K562 (cell line): ENCODE measurements around the gene ST6GAL1. TPM values are rescaled to one million over a fixed set of nuclear protein-coding genes. Genes with fewer than 3 reads are reported as not detected.
A peak's percentile ranks its signal among the peaks of the same experiment; 100 is the strongest.

Experiments
- ATAC-seq: fragments of 200-7000 bp; cut with Tn5 transposase; 3 replicates; pipeline ENCODE4 v1.9.1; 2020; ENCODE audit warnings: moderate library complexity
- BruUV-seq: library from RNA; stranded (reverse); fragments of 400-500 nt; replicated peaks from 2 replicates; lab custom pipeline; 2021; lab: Mats Ljungman, UMichigan
- CTCF ChIA-PET: fragments of 300-600 bp; formaldehyde crosslinking; extraction: SDS; loops from one replicate; lab custom pipeline; 2021; ENCODE audit warnings: low intra/inter-chr PET ratio; lab: Yijun Ruan, JAX
- POLR2A ChIA-PET: fragments of 300-600, 350-650 bp; sonication (Branson Sonifier 250); formaldehyde crosslinking; extraction: SDS; loops from one replicate; lab custom pipeline; 2021; ENCODE audit warnings: antibody characterized with exemption, inconsistent platforms; lab: Yijun Ruan, JAX
- DNase-seq, 4 experiments: peaks; one replicate each; pipeline versions ENCODE4 v3.0.0 to v3.0.0-alpha.2; 2011 to 2018; ENCODE audit warnings: low spot score in 3 of 4, mixed read lengths in 3 of 4; ENCODE audit errors: extremely low read depth in 1 of 4
- FAIRE-seq: peaks from 2 replicates; lab custom pipeline; 2011; peaks lifted over from hg19 to GRCh38; lab: Jason Lieb, UNC
- H2AFZ ChIP-seq: 2 replicates; pipeline ENCODE4 v1.6.0; 2011; ENCODE audit warnings: low read depth, low read length, control low read depth, inconsistent platforms
- H3K27ac ChIP-seq: fragments of 200-600 bp; 3 replicates; pipeline ENCODE4 v1.8.0; 2011; ENCODE audit warnings: low read depth, mild to moderate bottlenecking, control low read depth, inconsistent platforms, low read length, moderate library complexity, mixed read lengths; ENCODE audit errors: extremely low read depth
- H3K27me3 ChIP-seq, 2 experiments: fragments of 300-600 bp in 1 of 2; 2 replicates in 1 of 2; 3 replicates in 1 of 2; pipeline versions ENCODE4 v1.6.0 to v1.8.0; 2011; ENCODE audit warnings: inconsistent platforms in 2 of 2, low read length in 2 of 2, mild to moderate bottlenecking in 1 of 2, mixed read lengths in 1 of 2, moderate library complexity in 1 of 2; ENCODE audit not compliant: control insufficient read depth in 2 of 2, insufficient read depth in 2 of 2
- H3K36me3 ChIP-seq: fragments of 300-600 bp; 3 replicates; pipeline ENCODE4 v1.8.0; 2011; ENCODE audit warnings: mild to moderate bottlenecking, low read length, inconsistent platforms; ENCODE audit not compliant: control insufficient read depth, insufficient read depth
- H3K4me1 ChIP-seq, 2 experiments: fragments of 200-600 bp in 1 of 2; replicated peaks in 1 of 2; 2 replicates in 1 of 2; 3 replicates in 1 of 2; pipeline versions ENCODE4 v1.5.1 to v1.8.0; 2011; ENCODE audit warnings: inconsistent platforms in 2 of 2, low read length in 2 of 2, mild to moderate bottlenecking in 1 of 2, mixed read lengths in 1 of 2, moderate library complexity in 1 of 2; ENCODE audit not compliant: control insufficient read depth in 2 of 2, insufficient read depth in 2 of 2
- H3K4me2 ChIP-seq: 2 replicates; pipeline ENCODE4 v1.6.1; 2011; ENCODE audit warnings: low read length, control low read depth, inconsistent platforms, mixed read lengths; ENCODE audit not compliant: insufficient read depth
- H3K4me3 ChIP-seq: fragments of 200-600 bp; sonication (generic), shearing (Covaris generic); 2 replicates; pipeline ENCODE4 v1.5.1; 2016; ENCODE audit warnings: control low read depth, inconsistent platforms
- H3K79me2 ChIP-seq: fragments of 200-600 bp; 3 replicates; pipeline ENCODE4 v1.8.0; 2011; ENCODE audit warnings: low read length, inconsistent platforms; ENCODE audit not compliant: control insufficient read depth, insufficient read depth
- H3K9ac ChIP-seq, 2 experiments: 2 replicates each; pipeline versions ENCODE4 v1.6.0 to v1.6.1; 2011; ENCODE audit warnings: low read depth in 2 of 2, low read length in 2 of 2, control low read depth in 1 of 2, inconsistent platforms in 1 of 2, mild to moderate bottlenecking in 1 of 2, mixed read lengths in 1 of 2; ENCODE audit not compliant: insufficient read depth in 1 of 2
- H3K9me1 ChIP-seq: one replicate; pipeline ENCODE4 v1.6.0; 2011; ENCODE audit warnings: inconsistent platforms, mild to moderate bottlenecking, low read length, moderate library complexity; ENCODE audit not compliant: control insufficient read depth, insufficient read depth
- H3K9me3 ChIP-seq: replicated peaks from 2 replicates; pipeline ENCODE4 v1.5.1; 2011; ENCODE audit warnings: low read depth, low read length, inconsistent platforms; ENCODE audit not compliant: control insufficient read depth, insufficient read depth
- H4K20me1 ChIP-seq: replicated peaks from 2 replicates; pipeline ENCODE4 v1.6.1; 2011; ENCODE audit warnings: low read length, inconsistent platforms, mixed read lengths; ENCODE audit not compliant: control insufficient read depth, insufficient read depth
- ATF3 ChIP-seq, 2 experiments: fragments of 450-650 bp in 1 of 2; sonication (generic) in 1 of 2; formaldehyde crosslinking in 1 of 2; IDR thresholded peaks in 1 of 2; conservative IDR thresholded peaks in 1 of 2; 2 replicates each; pipeline versions ENCODE4 v1.6.1 to v1.8.1; 2016 to 2023; ENCODE audit warnings: mild to moderate bottlenecking in 2 of 2, moderate library complexity in 2 of 2, inconsistent platforms in 1 of 2, missing genetic modification reagents in 1 of 2
- GTF2F1 ChIP-seq: IDR thresholded peaks from 2 replicates; pipeline ENCODE4 v1.6.1; 2011; ENCODE audit warnings: low read depth, low read length, improper control_type of control experiment
- HDGF ChIP-seq: fragments of 450-650 bp; IDR thresholded peaks from 2 replicates; pipeline ENCODE4 v1.6.1; 2016
- NR2C1 ChIP-seq, 2 experiments: fragments of 450-650 bp; IDR thresholded peaks; 2 replicates each; pipeline ENCODE4 v1.6.1; 2017; ENCODE audit warnings: mild to moderate bottlenecking in 2 of 2, antibody characterized with exemption in 1 of 2, inconsistent platforms in 1 of 2, missing compliant biosample characterization in 1 of 2, missing genetic modification characterization in 1 of 2
- ZNF639 ChIP-seq, 2 experiments: fragments of 200-800 bp in 1 of 2; sonication (Bioruptor generic) in 1 of 2; sonication (generic) in 1 of 2; formaldehyde crosslinking in 1 of 2; IDR thresholded peaks in 1 of 2; conservative IDR thresholded peaks in 1 of 2; 2 replicates each; pipeline versions ENCODE4 v1.5.0 to v1.6.1; 2016 to 2020; ENCODE audit warnings: missing compliant biosample characterization in 1 of 2, missing genetic modification characterization in 1 of 2, missing genetic modification reagents in 1 of 2
- ZNF644 ChIP-seq: fragments of 200-800 bp; sonication (Bioruptor generic); IDR thresholded peaks from 2 replicates; pipeline ENCODE4 v1.6.1; 2016; ENCODE audit warnings: low read depth, missing genetic modification characterization, missing compliant biosample characterization
- WGBS: fragments of 100-300 bp; shearing (Covaris generic); methylation state at CpG from one replicate; pipeline ENCODE4 v1.1.6; 2016; ENCODE audit warnings: low coverage, mixed read lengths; ENCODE audit not compliant: insufficient coverage; ENCODE audit errors: missing lambda C conversion rate; 5-methylcytosine and 5-hydroxymethylcytosine counted together
- in situ Hi-C: fragments of 300-500 bp; cut with MboI; formaldehyde crosslinking; loops from 4 replicates; pipeline ENCODE4 v1.15.0; 2018; ENCODE audit warnings: inconsistent platforms, mixed read lengths
- intact Hi-C: fragments of 100-400 bp; cut with micrococcal nuclease; formaldehyde crosslinking; loops from 2 replicates; pipeline ENCODE4 v1.14.2; 2022
- polyA plus RNA-seq, 8 experiments: library from polyadenylated mRNA; depleted of rRNA in 4 of 8; stranded (reverse) in 5 of 8; unstranded in 3 of 8; fragments of >200 nt; fragmentation: Nextera tagmentation in 2 of 8; fragmentation: Illumina TruSeq in 1 of 8; extraction: Ambion mirVana in 2 of 8; extraction: Trizol in 1 of 8; gene quantifications; 2 replicates each; pipeline versions ENCODE4 v1.2.1 to v1.2.3, GENCODE V29; 2011 to 2014; ENCODE audit warnings: inconsistent platforms in 1 of 8, missing spikeins in 1 of 8
- total RNA-seq, 7 experiments: library from RNA; depleted of rRNA in 6 of 7; stranded (reverse); fragments of >200 nt in 6 of 7; fragmentation: Illumina TruSeq in 2 of 7; extraction: Trizol in 2 of 7; gene quantifications; 2 replicates each; pipeline versions ENCODE4 v1.2.1 to v1.2.3, GENCODE V29; 2011 to 2021; ENCODE audit warnings: low replicate concordance in 1 of 7

Gene ST6GAL1
- total and polyA plus RNA-seq, 9 of the 15 experiments (the other 6 are each of a cell fraction or from before 2014, with no cell fraction given): 31.9 to 145 (median 71.0) TPM

- TF ChIP-seq GTF2F1 (no peak), HDGF (no peak), ZNF639 (CRISPR knock-in tag; conservative IDR thresholded peaks at IDR 0.05 in 1 of 2, IDR thresholded peaks at IDR 0.05 in 1 of 2) (no peak), ATF3 (IDR thresholded peaks at IDR 0.05) (peak; percentile 22; the same call in 1 of the 2 replicates), ATF3 (CRISPR knock-in tag; conservative IDR thresholded peaks at IDR 0.05) (no peak), NR2C1 (IDR thresholded peaks at IDR 0.05) (no peak), NR2C1 (tag; IDR thresholded peaks at IDR 0.05) (no peak), ZNF644 (tag) (no peak)
- peaks cover 24% of the 10 kb centered on the region; the same call in 2 of the 3 replicates for H3K36me3 ChIP-seq
- no peaks in the 10 kb centered on the region for H3K79me2 ChIP-seq
- H3K4me3 ChIP-seq: no peak overlapping the region
- H3K4me1 ChIP-seq: no peaks in the 10 kb centered on the region
- DNase-seq (no peak), FAIRE-seq (no peak), ATAC-seq (no peak)
- intact Hi-C loops: no loop called here
- WGBS: 75% methylated on average over 12 of the region's 13 CpGs
- no TSS peak for BruUV-seq
- no peak overlapping the region for H2AFZ ChIP-seq
- H3K27me3 ChIP-seq: no peaks in the 10 kb centered on the region
- CTCF ChIA-PET: no interaction called here
- in situ Hi-C loops: no loop called here
- POLR2A ChIA-PET: interaction anchor here (0.8 to 2.2 kb wide), 2 partner anchors 12 to 21 kb away, joined by 3 to 5 read pairs; no protein-coding TSS in a partner anchor
- no peaks in the 10 kb centered on the region for H3K9me3 ChIP-seq
- no peaks in the 10 kb centered on the region for H3K9me1 ChIP-seq
- no peaks in the 10 kb centered on the region for H4K20me1 ChIP-seq
- H3K4me2 ChIP-seq: no peak overlapping the region
- no peak overlapping the region for H3K9ac ChIP-seq
- 0 out of 3 replicates have a peak overlapping the region, but pooled peaks have one; percentile 31 for H3K27ac ChIP-seq
Measured at GRCh38 chr3:187080799-187081450, 150.6 kb downstream of the ST6GAL1 start.
